ENCODE measurements around the gene OR51I1.

DNA sequence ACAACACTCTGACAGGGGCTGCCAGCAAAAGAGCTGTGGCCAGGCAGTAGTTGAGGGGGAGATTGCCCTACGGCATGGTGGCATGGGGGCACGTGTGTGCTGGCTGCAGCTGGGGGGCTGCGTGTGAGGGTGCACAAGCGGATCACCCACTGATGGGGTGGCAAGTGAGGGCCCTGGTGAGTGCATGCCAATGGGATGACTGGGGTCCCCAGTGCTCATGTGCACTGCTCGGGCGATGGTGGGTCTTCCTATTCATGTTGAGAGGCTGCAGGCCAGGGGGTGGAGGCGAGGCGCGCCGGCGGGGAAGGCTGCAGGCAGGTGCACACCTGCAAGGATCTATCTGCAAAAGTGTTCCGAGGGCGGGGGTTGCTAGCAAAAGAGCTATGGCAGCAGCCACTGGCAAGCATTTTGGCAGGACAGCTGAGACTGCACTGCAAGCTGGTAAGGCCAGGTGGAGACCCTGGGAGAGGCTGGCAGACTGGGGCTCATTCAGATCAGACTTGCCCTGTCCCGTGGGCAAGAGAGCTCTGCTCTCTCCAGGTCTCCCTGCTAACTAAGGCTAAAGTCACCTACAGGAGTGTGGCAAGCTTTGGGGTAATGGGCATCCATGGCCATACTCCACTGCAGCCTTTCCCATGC is 19.8 kb upstream of the OR51I1 start:
- TF ChIP-seq CHD2 (IDR thresholded peaks at IDR 0.05; ENCODE audit: low read length, partially characterized antibody) (no peak), CTCF (IDR thresholded peaks at IDR 0.05) (no peak), RFX5 (IDR thresholded peaks at IDR 0.05) (no peak), POLR2A (IDR thresholded peaks at IDR 0.05; ENCODE audit: low read length) (no peak), EP300 (IDR thresholded peaks at IDR 0.05) (no peak), JUN (IDR thresholded peaks at IDR 0.05) (no peak)
- TF ChIP-seq, protein P1, sequence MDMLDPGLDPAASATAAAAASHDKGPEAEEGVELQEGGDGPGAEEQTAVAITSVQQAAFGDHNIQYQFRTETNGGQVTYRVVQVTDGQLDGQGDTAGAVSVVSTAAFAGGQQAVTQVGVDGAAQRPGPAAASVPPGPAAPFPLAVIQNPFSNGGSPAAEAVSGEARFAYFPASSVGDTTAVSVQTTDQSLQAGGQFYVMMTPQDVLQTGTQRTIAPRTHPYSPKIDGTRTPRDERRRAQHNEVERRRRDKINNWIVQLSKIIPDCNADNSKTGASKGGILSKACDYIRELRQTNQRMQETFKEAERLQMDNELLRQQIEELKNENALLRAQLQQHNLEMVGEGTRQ (IDR thresholded peaks at IDR 0.05): no peak
